ENCODE data around the gene CHST12. TPM values are rescaled to one million over a fixed set of nuclear protein-coding genes. Genes with fewer than 3 reads are reported as not detected.
A peak's percentile ranks its signal among the peaks of the same experiment; 100 is the strongest.

Gene CHST12
- total RNA-seq, 2 donors from 2014 or later, result 4.7 to 11.2 TPM

DNA sequence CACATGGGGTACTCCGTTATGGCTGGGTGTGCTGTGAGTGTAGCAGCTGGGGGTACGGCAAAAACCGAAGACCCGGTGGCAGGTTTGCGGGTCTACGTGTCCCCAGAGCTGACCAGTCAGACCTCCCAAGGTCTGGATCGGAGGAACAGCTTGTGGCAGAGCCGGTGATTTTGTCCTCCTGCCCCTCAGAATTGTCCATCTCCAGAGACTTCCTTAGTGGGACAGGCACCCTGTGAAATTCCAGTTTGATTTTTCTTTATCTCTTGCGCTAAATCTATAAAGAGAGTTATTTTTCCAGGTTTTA lies 47.8 kb upstream of the CHST12 start:
- Histone ChIP-seq H3K4me3 (peak overlapping the region; percentile 82 to 99), H3K27me3 (no peaks in the 10 kb centered on the region), H3K4me1 (peaks cover 56% of the 10 kb centered on the region), H3K9me3 (no peaks in the 10 kb centered on the region), H3K36me3 (replicated peaks in 1 of 2; ENCODE audit: insufficient read depth in 1 of 2, low read depth in 2 of 2) (no peaks in the 10 kb centered on the region), H3K27ac (peak overlapping the region in 2 of 4 donors; percentile 98 to 99)
- TF ChIP-seq, protein P1, sequence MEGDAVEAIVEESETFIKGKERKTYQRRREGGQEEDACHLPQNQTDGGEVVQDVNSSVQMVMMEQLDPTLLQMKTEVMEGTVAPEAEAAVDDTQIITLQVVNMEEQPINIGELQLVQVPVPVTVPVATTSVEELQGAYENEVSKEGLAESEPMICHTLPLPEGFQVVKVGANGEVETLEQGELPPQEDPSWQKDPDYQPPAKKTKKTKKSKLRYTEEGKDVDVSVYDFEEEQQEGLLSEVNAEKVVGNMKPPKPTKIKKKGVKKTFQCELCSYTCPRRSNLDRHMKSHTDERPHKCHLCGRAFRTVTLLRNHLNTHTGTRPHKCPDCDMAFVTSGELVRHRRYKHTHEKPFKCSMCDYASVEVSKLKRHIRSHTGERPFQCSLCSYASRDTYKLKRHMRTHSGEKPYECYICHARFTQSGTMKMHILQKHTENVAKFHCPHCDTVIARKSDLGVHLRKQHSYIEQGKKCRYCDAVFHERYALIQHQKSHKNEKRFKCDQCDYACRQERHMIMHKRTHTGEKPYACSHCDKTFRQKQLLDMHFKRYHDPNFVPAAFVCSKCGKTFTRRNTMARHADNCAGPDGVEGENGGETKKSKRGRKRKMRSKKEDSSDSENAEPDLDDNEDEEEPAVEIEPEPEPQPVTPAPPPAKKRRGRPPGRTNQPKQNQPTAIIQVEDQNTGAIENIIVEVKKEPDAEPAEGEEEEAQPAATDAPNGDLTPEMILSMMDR (IDR thresholded peaks at IDR 0.05), result no peak
- no peak for TF ChIP-seq POLR2A (IDR thresholded peaks at IDR 0.05)
- WGBS, 2 donors, result 2 to 4% methylated on average over 8 to 9 of the region's 9 CpGs
- DNase-seq, result no peak
- intact Hi-C loops (cut with DNase I), result no loop called here
- ATAC-seq, result no peak

DNA sequence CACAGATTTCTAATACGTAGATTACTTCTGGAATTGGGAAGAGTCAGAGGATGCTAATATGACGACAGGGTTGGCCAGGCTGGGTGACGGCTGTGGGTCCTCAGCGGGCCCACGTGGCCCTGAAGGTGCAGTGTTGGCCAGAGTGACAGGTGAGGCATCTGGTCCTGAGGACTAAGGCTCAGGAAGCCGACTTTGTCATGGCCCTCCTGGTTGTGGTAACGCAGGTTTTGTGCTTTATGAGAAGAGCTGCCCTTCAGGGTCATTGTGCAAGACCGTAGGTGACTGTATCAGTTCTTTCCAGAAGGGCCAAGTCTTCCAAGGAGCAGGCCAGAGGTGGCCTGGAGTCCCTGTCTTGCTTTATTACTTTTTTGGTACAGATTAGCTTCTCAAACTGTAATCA lies 46.2 kb upstream of the CHST12 start:
- DNase-seq (no peak), ATAC-seq (no peak)
- TF ChIP-seq POLR2A (IDR thresholded peaks at IDR 0.05), result no peak
- TF ChIP-seq, protein P1 (IDR thresholded peaks at IDR 0.05), result no peak
- intact Hi-C loops (cut with DNase I), result no loop called here
- Histone ChIP-seq H3K4me1 (peaks cover 59% of the 10 kb centered on the region), H3K9me3 (no peaks in the 10 kb centered on the region), H3K27ac (no peak overlapping the region), H3K4me3 (no peak overlapping the region), H3K27me3 (no peaks in the 10 kb centered on the region), H3K36me3 (replicated peaks in 1 of 2; ENCODE audit: insufficient read depth in 1 of 2, low read depth in 2 of 2) (peaks cover 1 to 3% of the 10 kb centered on the region in 2 donors)
- WGBS, 2 donors, result 47 to 51% methylated on average over 7 to 8 of the region's 8 CpGs

DNA sequence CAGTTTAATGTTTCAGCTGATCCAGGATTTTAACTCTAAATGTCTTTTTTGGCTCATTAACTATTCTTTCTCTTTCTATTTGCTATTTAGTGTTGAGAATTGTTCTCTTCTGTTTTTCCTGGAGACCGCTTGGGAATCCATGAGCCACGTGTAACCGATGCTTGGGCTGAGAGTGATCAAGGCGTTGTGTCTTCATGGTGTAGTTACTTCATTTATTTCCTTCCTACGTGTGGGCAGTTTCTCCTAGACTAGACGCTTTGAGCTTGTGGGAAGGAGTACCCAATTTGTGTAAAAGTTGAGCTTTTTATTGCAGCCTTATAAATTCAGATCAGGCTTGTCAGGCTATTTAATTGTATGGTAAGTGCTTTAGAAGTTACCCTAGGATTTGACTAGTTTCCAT lies 45.8 kb upstream of the CHST12 start:
- DNase-seq, result no peak
- intact Hi-C loops (cut with DNase I), result no loop called here
- peaks cover 5 to 7% of the 10 kb centered on the region in 2 donors for H3K36me3 ChIP-seq (replicated peaks in 1 of 2; ENCODE audit: insufficient read depth in 1 of 2, low read depth in 2 of 2)
- no peak for TF ChIP-seq POLR2A (IDR thresholded peaks at IDR 0.05)
- TF ChIP-seq, protein P1 (IDR thresholded peaks at IDR 0.05), result no peak
- H3K27ac ChIP-seq, result no peak overlapping the region
- WGBS, 2 donors, result 72 to 80% methylated on average over 6 of the region's 6 CpGs
- no peak overlapping the region for H3K4me3 ChIP-seq
- ATAC-seq, result no peak
- no peaks in the 10 kb centered on the region for H3K27me3 ChIP-seq
- peaks cover 59% of the 10 kb centered on the region for H3K4me1 ChIP-seq
- H3K9me3 ChIP-seq, result no peaks in the 10 kb centered on the region

DNA sequence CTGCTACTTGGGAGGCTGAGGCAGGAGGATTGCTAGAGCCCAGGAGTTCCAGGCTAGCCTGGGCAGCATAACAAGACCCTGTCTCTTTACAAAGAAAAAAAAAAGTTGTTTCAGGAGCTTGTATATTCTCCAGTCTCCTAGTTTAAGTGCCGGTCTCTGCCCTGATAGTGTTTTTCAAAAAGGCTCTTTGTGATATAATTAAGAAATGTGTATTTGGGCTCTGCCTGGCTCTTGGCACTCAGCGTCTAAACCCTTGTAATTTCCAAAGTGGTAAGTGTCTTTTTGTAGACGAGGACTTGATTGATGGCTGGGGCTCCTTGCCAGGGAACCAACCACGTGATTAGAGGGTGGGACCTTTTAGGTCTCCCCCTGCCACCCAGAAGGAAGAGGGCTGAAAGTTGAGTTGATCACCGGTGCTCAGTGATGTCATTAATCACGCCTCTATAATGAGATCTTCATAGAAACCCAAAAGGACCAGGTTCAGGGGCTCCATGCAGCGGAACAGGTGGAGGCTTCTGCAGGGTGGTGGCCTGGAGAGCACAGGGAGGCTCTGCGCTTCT lies 44.4 kb upstream of the CHST12 start:
- TF ChIP-seq, protein P1 (IDR thresholded peaks at IDR 0.05), result no peak
- no peak for TF ChIP-seq POLR2A (IDR thresholded peaks at IDR 0.05)
- no peaks in the 10 kb centered on the region for H3K9me3 ChIP-seq
- H3K4me3 ChIP-seq, result no peak overlapping the region
- no peak overlapping the region for H3K27ac ChIP-seq
- ATAC-seq, result no peak
- intact Hi-C loops (cut with DNase I), result no loop called here
- peaks cover 53% of the 10 kb centered on the region for H3K4me1 ChIP-seq
- H3K36me3 ChIP-seq (replicated peaks in 1 of 2; ENCODE audit: insufficient read depth in 1 of 2, low read depth in 2 of 2), result peaks cover 13 to 20% of the 10 kb centered on the region in 2 donors
- no peak for DNase-seq
- H3K27me3 ChIP-seq, result no peaks in the 10 kb centered on the region
- WGBS, 2 donors, result 57 to 66% methylated on average over 7 to 8 of the region's 8 CpGs

DNA sequence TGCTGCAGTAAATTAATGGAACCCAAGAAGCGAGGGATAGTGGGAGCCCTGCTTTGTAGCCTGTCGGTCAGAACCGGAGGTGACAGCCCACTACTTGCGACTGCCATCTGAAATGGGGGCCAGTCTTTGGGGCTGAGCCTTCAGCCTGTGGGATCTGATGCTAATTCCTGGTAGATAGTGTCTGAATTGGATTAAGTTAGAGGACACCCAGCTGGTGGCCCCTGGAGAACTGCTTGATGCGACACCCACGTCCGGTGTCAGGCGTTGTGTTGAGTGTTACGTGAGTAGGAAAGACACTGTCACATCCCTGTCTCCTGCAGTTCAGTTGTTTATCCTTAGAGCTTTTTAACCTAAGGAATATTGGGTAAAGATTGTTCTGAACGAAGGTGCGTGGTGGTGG lies 43.8 kb upstream of the CHST12 start:
- Histone ChIP-seq H3K9me3 (no peaks in the 10 kb centered on the region), H3K4me3 (no peak overlapping the region), H3K4me1 (peaks cover 53% of the 10 kb centered on the region), H3K36me3 (replicated peaks in 1 of 2; ENCODE audit: insufficient read depth in 1 of 2, low read depth in 2 of 2) (peaks cover 13 to 26% of the 10 kb centered on the region in 2 donors), H3K27ac (no peak overlapping the region), H3K27me3 (no peaks in the 10 kb centered on the region)
- 89 to 91% methylated on average over 10 to 11 of the region's 11 CpGs for WGBS, 2 donors
- intact Hi-C loops (cut with DNase I), result no loop called here
- DNase-seq (no peak), ATAC-seq (no peak)
- TF ChIP-seq POLR2A (IDR thresholded peaks at IDR 0.05), result no peak
- TF ChIP-seq, protein P1 (IDR thresholded peaks at IDR 0.05), result no peak
